SK-N-SH treated with all-trans-retinoic acid at 6 μM for 48 hours (cell line): ENCODE measurements around the gene TNFRSF25.
A peak's percentile ranks its signal among the peaks of the same experiment; 100 is the strongest.

ENCODE experiments used
- ATAC-seq: fragments of 200-7000 bp; cut with Tn5 transposase; 3 replicates; pipeline ENCODE4 v1.9.1; 2020; ENCODE audit warnings: mild to moderate bottlenecking, moderate library complexity
- ARNTL ChIP-seq: fragments of 450-650 bp; formaldehyde crosslinking; IDR thresholded peaks from 2 replicates; pipeline ENCODE4 v1.5.0; 2020; ENCODE audit warnings: low read depth, mild to moderate bottlenecking, moderate library complexity, borderline replicate concordance
- CREB5 ChIP-seq: fragments of 250-450 bp; sonication (Bioruptor Pico); IDR thresholded peaks from 2 replicates; pipeline ENCODE4 v1.5.1; 2020; ENCODE audit warnings: low read depth, mild to moderate bottlenecking, moderate library complexity
- CSDC2 ChIP-seq: fragments of 250-450 bp; sonication (Bioruptor Pico); IDR thresholded peaks from 2 replicates; pipeline ENCODE4 v1.5.0; 2020; ENCODE audit warnings: mild to moderate bottlenecking, moderate library complexity
- ESRRG ChIP-seq: fragments of 250-450 bp; sonication (Bioruptor Pico); IDR thresholded peaks from 2 replicates; pipeline ENCODE4 v1.6.1; 2021; ENCODE audit warnings: mild to moderate bottlenecking
- GLIS3 ChIP-seq: fragments of 250-450 bp; sonication (Bioruptor Pico); IDR thresholded peaks from 2 replicates; pipeline ENCODE4 v1.5.0; 2020; ENCODE audit warnings: mild to moderate bottlenecking, moderate library complexity
- ISL1 ChIP-seq: fragments of 250-450 bp; sonication (Bioruptor Pico); IDR thresholded peaks from 2 replicates; pipeline ENCODE4 v2.1.2; 2022; ENCODE audit warnings: mild to moderate bottlenecking, moderate library complexity
- OSR1 ChIP-seq: fragments of 250-450 bp; sonication (Bioruptor Pico); IDR thresholded peaks from 2 replicates; pipeline ENCODE4 v1.8.0; 2022; ENCODE audit warnings: moderate library complexity, mild to moderate bottlenecking, inconsistent platforms
- PATZ1 ChIP-seq: fragments of 250-450 bp; sonication (Bioruptor Pico); IDR thresholded peaks from 2 replicates; pipeline ENCODE4 v1.8.0; 2020; ENCODE audit warnings: mild to moderate bottlenecking, moderate library complexity, borderline replicate concordance
- PPARA ChIP-seq: fragments of 250-450 bp; sonication (Bioruptor Pico); IDR thresholded peaks from 2 replicates; pipeline ENCODE4 v1.5.0; 2020; ENCODE audit warnings: mild to moderate bottlenecking, borderline replicate concordance
- RARB ChIP-seq: fragments of 250-450 bp; sonication (Bioruptor Pico); IDR thresholded peaks from 2 replicates; pipeline ENCODE4 v1.8.0; 2021; ENCODE audit warnings: mild to moderate bottlenecking, moderate library complexity
- SNAI2 ChIP-seq: fragments of 250-450 bp; sonication (Bioruptor Pico); IDR thresholded peaks from 2 replicates; pipeline ENCODE4 v1.5.0; 2020; ENCODE audit warnings: mild to moderate bottlenecking, moderate library complexity
- TCF4 ChIP-seq: fragments of 250-450 bp; sonication (Bioruptor Pico); IDR thresholded peaks from 2 replicates; pipeline ENCODE4 v1.8.0; 2021; ENCODE audit warnings: mild to moderate bottlenecking, moderate library complexity, borderline replicate concordance
- TOX ChIP-seq: fragments of 250-450 bp; sonication (Bioruptor Pico); IDR thresholded peaks from 2 replicates; pipeline ENCODE4 v1.8.0; 2021; ENCODE audit warnings: mild to moderate bottlenecking, moderate library complexity, borderline replicate concordance
- ZC3H10 ChIP-seq: fragments of 250-450 bp; sonication (Bioruptor Pico); IDR thresholded peaks from 2 replicates; pipeline ENCODE4 v1.5.1; 2021; ENCODE audit warnings: mild to moderate bottlenecking, moderate library complexity
- ZFP3 ChIP-seq: fragments of 250-450 bp; sonication (Bioruptor Pico); IDR thresholded peaks from 2 replicates; pipeline ENCODE4 v1.5.0; 2020; ENCODE audit warnings: mild to moderate bottlenecking, moderate library complexity
- ZFP30 ChIP-seq: fragments of 450-650 bp; formaldehyde crosslinking; IDR thresholded peaks from 2 replicates; pipeline ENCODE4 v1.5.0; 2022; ENCODE audit warnings: mild to moderate bottlenecking, moderate library complexity
- ZNF565 ChIP-seq: fragments of 450-650 bp; formaldehyde crosslinking; conservative IDR thresholded peaks from 2 replicates; pipeline ENCODE4 v1.5.0; 2020; ENCODE audit warnings: low read depth, mild to moderate bottlenecking, moderate library complexity
- ZNF70 ChIP-seq: fragments of 450-650 bp; formaldehyde crosslinking; IDR thresholded peaks from 2 replicates; pipeline ENCODE4 v1.5.0; 2020; ENCODE audit warnings: mild to moderate bottlenecking, moderate library complexity
- ZNF8 ChIP-seq: fragments of 450-650 bp; formaldehyde crosslinking; IDR thresholded peaks from 2 replicates; pipeline ENCODE4 v1.5.0; 2020; ENCODE audit warnings: mild to moderate bottlenecking, moderate library complexity
- TF ChIP-seq, protein P1 (sequence below): fragments of 250-450 bp; sonication (Bioruptor Pico); IDR thresholded peaks from 2 replicates; pipeline ENCODE4 v1.5.1; 2021; ENCODE audit warnings: mild to moderate bottlenecking, moderate library complexity
- TF ChIP-seq, protein P2 (sequence below): fragments of 250-450 bp; sonication (Bioruptor Pico); IDR thresholded peaks from 2 replicates; pipeline ENCODE4 v1.8.0; 2021; ENCODE audit warnings: low read depth, mild to moderate bottlenecking, moderate library complexity, borderline replicate concordance
- TF ChIP-seq, protein P3 (sequence below): fragments of 250-450 bp; sonication (Bioruptor Pico); IDR thresholded peaks from 2 replicates; pipeline ENCODE4 v1.5.0; 2020; ENCODE audit warnings: mild to moderate bottlenecking, moderate library complexity

TNFRSF25 gene

GRCh38 chr1:6424619-6425593, 41.1 kb downstream of the TNFRSF25 start, which contains the start of gene ESPN:
Gene ESPN, plus strand, starts transcription at chr1:6424776. Its CDS starts 180 bp downstream, at chr1:6424956.
- ATAC-seq, result peak; percentile 25; the same call in 1 of the 3 replicates
- no peak for TF ChIP-seq GLIS3 (CRISPR knock-in tag)
- TF ChIP-seq ZNF70 (CRISPR knock-in tag), result no peak
- no peak for TF ChIP-seq ZNF8 (CRISPR knock-in tag)
- TF ChIP-seq ZFP3 (CRISPR knock-in tag), result no peak
- TF ChIP-seq TCF4 (CRISPR knock-in tag), result no peak
- no peak for TF ChIP-seq CREB5
- TF ChIP-seq ISL1 (CRISPR knock-in tag), result no peak
- TF ChIP-seq, protein P1, sequence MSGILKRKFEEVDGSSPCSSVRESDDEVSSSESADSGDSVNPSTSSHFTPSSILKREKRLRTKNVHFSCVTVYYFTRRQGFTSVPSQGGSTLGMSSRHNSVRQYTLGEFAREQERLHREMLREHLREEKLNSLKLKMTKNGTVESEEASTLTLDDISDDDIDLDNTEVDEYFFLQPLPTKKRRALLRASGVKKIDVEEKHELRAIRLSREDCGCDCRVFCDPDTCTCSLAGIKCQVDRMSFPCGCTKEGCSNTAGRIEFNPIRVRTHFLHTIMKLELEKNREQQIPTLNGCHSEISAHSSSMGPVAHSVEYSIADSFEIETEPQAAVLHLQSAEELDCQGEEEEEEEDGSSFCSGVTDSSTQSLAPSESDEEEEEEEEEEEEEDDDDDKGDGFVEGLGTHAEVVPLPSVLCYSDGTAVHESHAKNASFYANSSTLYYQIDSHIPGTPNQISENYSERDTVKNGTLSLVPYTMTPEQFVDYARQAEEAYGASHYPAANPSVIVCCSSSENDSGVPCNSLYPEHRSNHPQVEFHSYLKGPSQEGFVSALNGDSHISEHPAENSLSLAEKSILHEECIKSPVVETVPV (CRISPR knock-in tag), result no peak
- TF ChIP-seq PATZ1, result no peak

- ATAC-seq, result peak; percentile 25; the same call in 2 of the 3 replicates
- TF ChIP-seq OSR1 (CRISPR knock-in tag) (no peak), CSDC2 (no peak), ZC3H10 (CRISPR knock-in tag) (no peak), TCF4 (CRISPR knock-in tag) (no peak), PATZ1 (no peak), ESRRG (CRISPR knock-in tag) (no peak), ARNTL (no peak)
- TF ChIP-seq, protein P1 (CRISPR knock-in tag), result no peak
Observed at GRCh38 chr1:6424000-6424565, 41.9 kb downstream of the TNFRSF25 start.

- peak; percentile 71 for ATAC-seq
- no peak for TF ChIP-seq ZFP30 (CRISPR knock-in tag)
- TF ChIP-seq TCF4 (CRISPR knock-in tag), result no peak
- no peak for TF ChIP-seq ARNTL
- TF ChIP-seq SNAI2 (CRISPR knock-in tag), result no peak
- TF ChIP-seq TOX (CRISPR knock-in tag), result no peak
- no peak for TF ChIP-seq RARB (CRISPR knock-in tag)
- no peak for TF ChIP-seq ZC3H10 (CRISPR knock-in tag)
- TF ChIP-seq, protein P2, sequence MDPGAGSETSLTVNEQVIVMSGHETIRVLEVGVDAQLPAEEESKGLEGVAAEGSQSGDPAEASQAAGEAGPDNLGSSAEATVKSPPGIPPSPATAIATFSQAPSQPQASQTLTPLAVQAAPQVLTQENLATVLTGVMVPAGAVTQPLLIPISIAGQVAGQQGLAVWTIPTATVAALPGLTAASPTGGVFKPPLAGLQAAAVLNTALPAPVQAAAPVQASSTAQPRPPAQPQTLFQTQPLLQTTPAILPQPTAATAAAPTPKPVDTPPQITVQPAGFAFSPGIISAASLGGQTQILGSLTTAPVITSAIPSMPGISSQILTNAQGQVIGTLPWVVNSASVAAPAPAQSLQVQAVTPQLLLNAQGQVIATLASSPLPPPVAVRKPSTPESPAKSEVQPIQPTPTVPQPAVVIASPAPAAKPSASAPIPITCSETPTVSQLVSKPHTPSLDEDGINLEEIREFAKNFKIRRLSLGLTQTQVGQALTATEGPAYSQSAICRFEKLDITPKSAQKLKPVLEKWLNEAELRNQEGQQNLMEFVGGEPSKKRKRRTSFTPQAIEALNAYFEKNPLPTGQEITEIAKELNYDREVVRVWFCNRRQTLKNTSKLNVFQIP (CRISPR knock-in tag), result no peak
- no peak for TF ChIP-seq ZNF8 (CRISPR knock-in tag)
- no peak for TF ChIP-seq PPARA (CRISPR knock-in tag)
- TF ChIP-seq, protein P3, sequence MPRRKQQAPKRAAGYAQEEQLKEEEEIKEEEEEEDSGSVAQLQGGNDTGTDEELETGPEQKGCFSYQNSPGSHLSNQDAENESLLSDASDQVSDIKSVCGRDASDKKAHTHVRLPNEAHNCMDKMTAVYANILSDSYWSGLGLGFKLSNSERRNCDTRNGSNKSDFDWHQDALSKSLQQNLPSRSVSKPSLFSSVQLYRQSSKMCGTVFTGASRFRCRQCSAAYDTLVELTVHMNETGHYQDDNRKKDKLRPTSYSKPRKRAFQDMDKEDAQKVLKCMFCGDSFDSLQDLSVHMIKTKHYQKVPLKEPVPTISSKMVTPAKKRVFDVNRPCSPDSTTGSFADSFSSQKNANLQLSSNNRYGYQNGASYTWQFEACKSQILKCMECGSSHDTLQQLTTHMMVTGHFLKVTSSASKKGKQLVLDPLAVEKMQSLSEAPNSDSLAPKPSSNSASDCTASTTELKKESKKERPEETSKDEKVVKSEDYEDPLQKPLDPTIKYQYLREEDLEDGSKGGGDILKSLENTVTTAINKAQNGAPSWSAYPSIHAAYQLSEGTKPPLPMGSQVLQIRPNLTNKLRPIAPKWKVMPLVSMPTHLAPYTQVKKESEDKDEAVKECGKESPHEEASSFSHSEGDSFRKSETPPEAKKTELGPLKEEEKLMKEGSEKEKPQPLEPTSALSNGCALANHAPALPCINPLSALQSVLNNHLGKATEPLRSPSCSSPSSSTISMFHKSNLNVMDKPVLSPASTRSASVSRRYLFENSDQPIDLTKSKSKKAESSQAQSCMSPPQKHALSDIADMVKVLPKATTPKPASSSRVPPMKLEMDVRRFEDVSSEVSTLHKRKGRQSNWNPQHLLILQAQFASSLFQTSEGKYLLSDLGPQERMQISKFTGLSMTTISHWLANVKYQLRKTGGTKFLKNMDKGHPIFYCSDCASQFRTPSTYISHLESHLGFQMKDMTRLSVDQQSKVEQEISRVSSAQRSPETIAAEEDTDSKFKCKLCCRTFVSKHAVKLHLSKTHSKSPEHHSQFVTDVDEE, result no peak
- no peak for TF ChIP-seq ZNF565 (CRISPR knock-in tag)
- TF ChIP-seq ZFP3 (CRISPR knock-in tag), result no peak
- no peak for TF ChIP-seq GLIS3 (CRISPR knock-in tag)
Observed at GRCh38 chr1:6423321-6423999, 42.5 kb downstream of the TNFRSF25 start.
